HG02884 (cell line): ENCODE measurements around the gene SLC25A12.
"Not testable (repeated sequence)": the region's sequence is repeated elsewhere in the genome, so short reads cannot be mapped to it uniquely, and the experiment has no call there.

ENCODE experiments used
- ATAC-seq: cut with Tn5 transposase; IDR thresholded peaks from one replicate; pipeline ENCODE4 v1.9.1; 2021; ENCODE audit warnings: mild to moderate bottlenecking, moderate library complexity; ENCODE audit not compliant: unreplicated experiment

The SLC25A12 gene

GRCh38 chr2:171792886-171793580 lies 101.0 kb downstream of the SLC25A12 start:
- no peak for ATAC-seq

GRCh38 chr2:171792157-171792556 lies 101.9 kb downstream of the SLC25A12 start:
- ATAC-seq: no peak

- ATAC-seq: no peak
Observed at GRCh38 chr2:171791361-171791760, 102.7 kb downstream of the SLC25A12 start.

GRCh38 chr2:171789956-171790355 lies 104.1 kb downstream of the SLC25A12 start:
- ATAC-seq: no peak

GRCh38 chr2:171788316-171788993 lies 105.6 kb downstream of the SLC25A12 start:
- ATAC-seq: no peak

GRCh38 chr2:171787333-171788072 lies 106.5 kb downstream of the SLC25A12 start:
- no peak for ATAC-seq

GRCh38 chr2:171785450-171785849 lies 108.6 kb downstream of the SLC25A12 start:
- no peak for ATAC-seq

- no peak for ATAC-seq
Observed at GRCh38 chr2:171778515-171778914, 115.5 kb downstream of the SLC25A12 start.

- not testable (repeated sequence) for ATAC-seq
Observed at GRCh38 chr2:171774581-171774980, 119.5 kb downstream of the SLC25A12 start.

GRCh38 chr2:171772373-171772772 lies 121.7 kb downstream of the SLC25A12 start:
- no peak for ATAC-seq

GRCh38 chr2:171771463-171771862 lies 122.6 kb downstream of the SLC25A12 start:
- no peak for ATAC-seq

GRCh38 chr2:171763602-171764001 lies 130.4 kb downstream of the SLC25A12 start:
- no peak for ATAC-seq

- no peak for ATAC-seq
Observed at GRCh38 chr2:171762879-171763573, 131.0 kb downstream of the SLC25A12 start.

GRCh38 chr2:171761176-171761575 lies 132.9 kb downstream of the SLC25A12 start:
- ATAC-seq: not testable (repeated sequence)

- not testable (repeated sequence) for ATAC-seq
Observed at GRCh38 chr2:171758762-171759161, 135.3 kb downstream of the SLC25A12 start.

- no peak for ATAC-seq
Observed at GRCh38 chr2:171754254-171754939, 139.6 kb downstream of the SLC25A12 start.

GRCh38 chr2:171747371-171747770 lies 146.7 kb downstream of the SLC25A12 start:
- ATAC-seq: no peak

GRCh38 chr2:171745806-171746205 lies 148.2 kb downstream of the SLC25A12 start:
- no peak for ATAC-seq

GRCh38 chr2:171745141-171745540 lies 148.9 kb downstream of the SLC25A12 start:
- no peak for ATAC-seq

- no peak for ATAC-seq
Observed at GRCh38 chr2:171742760-171743159, 151.3 kb downstream of the SLC25A12 start.

- ATAC-seq: no peak
Observed at GRCh38 chr2:171741189-171741588, 152.9 kb downstream of the SLC25A12 start.
